HG03432 (cell line): ENCODE data around the gene C1orf52.

Experiments
- ATAC-seq: cut with Tn5 transposase; IDR thresholded peaks from one replicate; pipeline ENCODE4 v1.9.1; 2021; ENCODE audit warnings: mild to moderate bottlenecking, moderate library complexity; ENCODE audit not compliant: unreplicated experiment

The C1orf52 gene

DNA sequence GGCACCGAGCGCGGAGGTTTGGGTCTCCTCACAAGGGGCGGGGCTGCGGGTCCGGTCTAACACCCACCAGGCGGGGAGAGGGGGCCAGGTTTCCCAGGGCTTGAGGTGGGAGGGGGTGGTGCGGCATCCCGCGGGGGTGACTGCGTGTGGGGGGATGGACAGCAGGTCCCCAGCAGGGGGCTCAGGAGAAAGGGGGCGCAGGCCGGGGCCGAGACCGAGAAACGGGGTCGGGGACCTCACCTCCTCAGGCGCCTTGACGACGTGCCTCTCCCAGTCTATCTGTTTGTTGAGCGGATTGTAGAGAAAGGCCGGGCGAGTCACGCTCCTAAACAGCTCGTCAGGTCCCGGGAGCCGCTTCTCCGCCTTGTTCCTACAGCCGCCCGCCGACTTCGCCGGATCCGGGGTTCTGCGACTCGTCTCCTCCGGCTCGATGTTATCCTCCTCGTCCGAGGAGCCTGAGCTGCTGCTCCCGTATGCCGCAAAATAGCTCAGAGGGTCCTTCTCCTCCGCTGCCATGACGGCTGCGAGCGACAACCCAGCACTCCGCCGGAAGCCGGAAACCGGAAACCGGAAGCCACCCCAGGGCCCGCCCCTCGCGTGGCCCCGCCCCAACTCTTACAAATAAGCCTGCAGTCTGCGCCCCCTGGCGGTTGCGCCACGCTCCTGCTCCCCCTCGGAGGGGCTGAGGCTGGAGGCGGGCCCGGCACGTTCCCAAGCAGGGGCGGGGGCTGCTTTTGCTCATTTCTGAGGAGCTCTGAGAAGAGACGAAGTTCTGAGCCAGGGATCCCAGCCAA lies at the start of gene C1orf52:
Gene C1orf52, minus strand, starts transcription at position 545 of the 794 bp plus-strand sequence. Its CDS starts 29 bp downstream, at position 516.
- ATAC-seq, result peak; percentile 99

DNA sequence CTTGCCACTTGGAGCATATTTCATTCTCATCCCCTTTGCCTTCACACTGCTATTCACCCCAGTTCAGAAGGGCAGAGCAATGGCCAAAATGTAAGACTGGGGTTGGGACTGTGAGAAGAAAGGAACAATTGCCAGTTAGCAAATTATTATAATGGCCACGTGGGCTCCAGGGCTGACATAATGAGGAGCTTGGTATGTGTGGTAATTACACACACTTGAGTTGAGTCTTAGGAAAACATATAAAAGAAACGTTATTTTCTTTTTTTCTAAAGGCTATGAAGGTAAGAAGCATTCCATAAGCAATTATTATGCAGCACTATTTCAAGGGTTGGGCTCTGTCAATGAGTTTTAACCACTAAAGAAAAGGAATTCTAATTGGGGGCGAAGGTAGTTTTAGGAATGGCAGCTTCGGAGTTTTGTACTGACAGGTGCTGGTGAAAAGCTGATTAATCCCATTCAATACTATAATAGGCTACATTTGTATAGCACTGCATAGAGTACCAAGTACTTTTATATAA lies 49.4 kb upstream of the C1orf52 start:
- no peak for ATAC-seq

DNA sequence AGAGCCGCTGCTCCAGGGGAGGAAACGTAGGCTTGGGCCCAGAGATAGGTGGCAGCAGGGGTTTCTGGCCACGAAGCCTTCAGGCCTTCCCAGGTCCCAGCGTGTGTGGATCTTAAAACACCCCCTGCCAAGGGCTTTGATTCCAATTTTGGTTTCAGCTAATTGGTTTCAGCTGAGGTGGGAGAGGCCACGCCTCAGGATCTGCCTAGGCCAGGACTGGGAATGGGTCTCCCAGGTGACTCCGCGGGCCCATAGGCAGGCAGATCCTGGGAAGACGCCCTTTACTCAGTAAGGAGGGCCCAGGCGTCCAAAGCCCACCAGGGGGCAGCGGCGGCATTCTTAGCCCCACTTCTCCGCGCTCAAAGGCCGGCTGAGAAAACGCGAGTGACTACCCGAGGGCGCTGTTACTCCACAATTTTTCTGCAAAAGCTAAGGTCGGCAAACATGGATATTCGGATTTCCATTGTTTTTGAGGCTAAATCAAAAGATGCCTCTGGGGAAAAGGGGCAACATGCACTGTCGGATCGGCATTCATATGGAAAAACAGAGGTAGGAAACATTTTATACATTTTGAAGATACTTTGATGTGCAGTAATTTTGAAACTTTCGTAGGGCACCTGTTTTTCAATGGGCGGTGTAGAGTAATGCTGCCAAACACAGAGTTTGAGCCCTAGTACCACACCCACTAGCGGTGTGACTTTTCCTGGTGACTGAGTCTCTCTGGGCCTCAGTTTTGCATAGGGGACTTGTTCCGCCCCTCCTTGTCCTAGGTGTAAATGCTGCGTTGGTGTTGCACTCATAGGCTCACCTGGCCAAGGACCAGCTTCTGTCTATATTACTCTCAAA lies 48.7 kb upstream of the C1orf52 start:
- peak; percentile 94 for ATAC-seq

DNA sequence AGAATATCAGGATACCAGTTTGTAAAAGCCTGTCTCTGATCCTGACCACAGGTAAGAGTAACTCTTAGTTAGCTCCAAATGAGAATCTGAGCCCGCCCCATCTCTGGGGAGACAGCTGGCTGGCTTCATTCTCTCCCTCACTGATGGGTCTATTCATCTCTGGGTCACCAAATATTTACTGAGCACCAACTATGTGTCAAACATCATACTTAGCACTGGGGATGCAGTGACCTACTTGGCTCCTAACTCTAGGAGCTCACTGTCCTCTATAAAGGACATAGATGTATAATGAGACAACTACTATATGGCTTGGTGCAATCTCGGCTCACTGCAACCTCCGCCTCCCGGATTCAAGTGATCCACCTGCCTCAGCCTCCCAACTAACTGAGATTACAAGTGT lies 46.8 kb upstream of the C1orf52 start:
- no peak for ATAC-seq

DNA sequence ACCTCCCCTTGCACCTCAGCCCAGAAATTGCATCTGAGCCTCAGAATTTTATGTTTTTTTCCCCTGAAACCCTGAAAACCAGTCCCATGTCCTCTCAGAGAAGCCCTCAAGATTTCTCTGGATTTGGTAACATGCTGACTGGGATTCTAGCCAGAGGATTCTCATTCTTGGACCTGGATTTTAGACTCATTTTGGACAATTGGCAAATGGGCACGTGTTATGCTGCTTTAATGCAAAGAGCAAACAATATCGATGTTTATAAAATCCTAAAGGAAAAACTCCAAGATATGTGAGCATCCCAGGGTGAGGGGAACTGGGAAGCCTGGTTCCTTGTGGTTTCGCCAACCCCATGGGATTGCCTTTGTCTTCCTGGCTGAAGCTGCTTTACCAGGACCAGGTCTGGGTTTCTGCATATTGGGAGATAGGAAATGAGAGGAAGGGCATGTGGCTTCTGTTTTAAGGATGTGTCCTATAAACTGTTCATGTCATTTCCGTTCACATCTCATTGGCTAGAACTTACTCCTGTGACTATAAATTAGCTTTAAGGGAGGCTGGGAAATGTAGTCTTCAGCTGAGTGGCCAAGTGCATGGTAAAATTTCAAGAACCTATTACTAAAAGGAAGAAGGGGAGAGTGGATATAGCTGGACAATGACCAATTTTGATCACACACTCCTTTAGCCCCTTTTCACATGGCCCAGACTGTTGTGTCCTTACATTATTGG lies 44.1 kb upstream of the C1orf52 start:
- no peak for ATAC-seq

DNA sequence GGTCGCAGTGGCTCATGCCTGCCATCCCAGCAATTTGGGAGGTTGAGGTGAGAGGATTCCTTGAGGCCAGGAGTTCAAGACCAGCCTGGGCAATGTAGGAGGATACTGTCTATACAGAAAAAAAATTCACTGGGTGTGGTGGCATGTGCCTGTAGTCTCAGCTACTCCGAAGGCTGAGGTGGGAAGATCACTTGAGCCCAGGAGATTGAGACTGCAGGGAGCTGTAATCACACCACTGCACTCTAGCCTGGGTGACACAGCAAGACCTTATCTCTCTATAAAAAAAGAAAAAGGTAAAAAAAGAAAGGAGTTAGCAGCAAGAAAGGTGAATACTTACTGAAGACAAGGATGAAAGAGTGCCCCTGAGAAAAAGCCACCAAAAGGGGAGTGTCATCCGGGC lies 40.7 kb upstream of the C1orf52 start:
- no peak for ATAC-seq

DNA sequence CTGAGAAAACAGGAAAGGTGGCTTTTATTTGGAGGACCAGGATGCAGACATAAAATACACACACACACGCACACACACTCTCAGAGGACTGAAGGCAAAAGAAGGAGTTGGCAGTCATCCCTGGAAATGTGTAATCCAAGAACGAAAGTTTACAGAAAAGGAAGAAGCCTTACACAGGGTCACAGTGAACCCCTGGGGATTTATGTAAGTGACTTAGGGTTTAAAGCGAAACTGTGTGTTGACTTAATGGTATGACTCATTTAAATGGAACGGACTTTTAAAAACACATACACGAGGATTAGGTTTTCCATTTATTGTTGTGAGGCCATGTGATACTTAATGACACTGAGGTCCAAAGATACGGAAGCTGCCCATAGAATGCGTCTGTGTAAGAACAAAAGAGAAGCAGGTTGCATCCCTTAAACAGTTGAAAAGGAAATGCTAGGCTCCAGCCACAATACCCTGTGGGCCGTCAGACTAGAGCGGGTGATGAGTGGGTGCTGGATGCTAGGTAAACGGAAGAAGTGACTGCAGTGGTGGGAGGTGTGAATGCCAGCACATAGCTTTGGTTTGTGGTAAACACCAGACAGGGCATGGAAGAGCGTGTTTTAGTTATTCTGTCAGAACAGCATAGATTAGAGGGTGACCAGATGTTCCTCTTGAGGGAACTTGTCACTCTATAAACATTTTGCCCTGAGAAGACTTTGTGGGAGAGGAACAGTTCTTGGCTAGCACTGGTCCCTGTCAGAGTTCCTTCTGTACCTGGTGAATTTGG lies 38.6 kb upstream of the C1orf52 start:
- peak; percentile 97 for ATAC-seq

DNA sequence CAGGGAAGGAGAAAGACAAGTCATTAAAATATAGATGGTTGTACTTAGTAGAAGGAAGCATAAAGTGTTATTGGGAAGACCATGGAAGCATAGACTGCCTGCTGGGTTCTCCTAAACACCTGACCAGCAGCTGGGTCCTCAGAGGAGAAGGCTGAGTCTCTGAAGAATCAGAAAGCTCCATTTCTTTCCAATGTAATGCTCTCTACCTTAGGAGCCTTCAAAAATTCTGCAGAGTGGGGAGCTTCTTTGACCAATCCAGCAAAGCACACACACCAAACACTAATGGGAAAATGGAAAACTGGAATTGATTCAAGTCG lies 38.0 kb upstream of the C1orf52 start:
- ATAC-seq, result no peak

DNA sequence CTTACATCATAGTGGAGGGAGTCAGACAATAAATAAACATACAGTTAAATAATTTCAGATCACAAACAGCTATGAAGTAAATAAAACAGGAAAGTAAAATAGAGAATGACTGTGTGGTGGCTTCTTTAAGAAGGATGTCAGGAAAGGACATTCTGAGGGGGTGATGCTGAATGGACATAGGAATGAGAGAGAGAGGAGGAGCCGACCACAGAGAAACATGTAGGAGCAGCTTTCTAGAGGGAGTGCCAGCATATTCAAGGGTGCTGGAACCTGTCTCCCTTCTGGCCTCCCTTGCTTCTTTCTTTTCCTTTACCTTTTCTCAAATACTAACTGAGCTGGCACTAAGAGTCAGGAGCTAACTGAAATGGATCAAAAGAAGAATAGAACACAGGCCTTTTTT lies 37.5 kb upstream of the C1orf52 start:
- no peak for ATAC-seq

DNA sequence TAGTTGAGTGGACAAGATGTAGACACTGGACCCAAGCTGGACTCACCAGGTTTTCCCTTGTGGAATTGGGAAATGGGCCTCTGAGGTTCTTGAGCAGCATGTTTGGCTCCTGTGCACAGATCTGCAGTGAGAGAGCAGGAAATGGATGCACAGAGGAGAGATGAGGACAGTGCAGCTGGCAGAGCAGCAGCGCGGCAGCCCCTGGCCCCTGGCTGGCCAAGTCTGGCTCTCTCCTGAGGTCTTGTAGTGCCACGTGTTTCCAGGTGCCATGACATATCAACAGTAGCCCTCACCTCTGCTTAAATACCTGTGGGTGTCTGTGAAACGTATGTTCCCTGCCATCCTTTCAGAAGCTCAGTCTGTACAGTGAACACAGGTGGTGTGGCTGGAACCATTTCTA lies 36.2 kb upstream of the C1orf52 start:
- no peak for ATAC-seq

DNA sequence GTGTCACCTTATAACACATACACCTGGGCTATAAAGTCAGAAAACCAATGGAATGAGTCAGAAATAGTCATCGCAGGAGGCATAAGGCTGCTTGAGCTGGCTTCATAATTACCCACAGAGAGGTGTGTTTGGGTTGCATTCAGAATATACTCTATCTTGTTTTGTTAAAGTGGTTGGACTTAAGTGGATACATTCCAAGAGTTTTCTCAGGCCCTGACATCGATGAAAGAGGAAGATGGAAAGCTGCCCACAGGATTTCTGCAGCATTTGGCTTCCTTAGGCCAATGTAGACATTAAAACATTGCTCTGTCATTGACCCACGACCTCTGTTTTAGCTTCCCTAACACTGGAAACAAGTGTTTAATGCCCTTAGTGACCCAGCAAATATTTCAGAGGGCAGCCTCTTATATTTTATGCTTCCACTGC lies 35.6 kb upstream of the C1orf52 start:
- no peak for ATAC-seq

DNA sequence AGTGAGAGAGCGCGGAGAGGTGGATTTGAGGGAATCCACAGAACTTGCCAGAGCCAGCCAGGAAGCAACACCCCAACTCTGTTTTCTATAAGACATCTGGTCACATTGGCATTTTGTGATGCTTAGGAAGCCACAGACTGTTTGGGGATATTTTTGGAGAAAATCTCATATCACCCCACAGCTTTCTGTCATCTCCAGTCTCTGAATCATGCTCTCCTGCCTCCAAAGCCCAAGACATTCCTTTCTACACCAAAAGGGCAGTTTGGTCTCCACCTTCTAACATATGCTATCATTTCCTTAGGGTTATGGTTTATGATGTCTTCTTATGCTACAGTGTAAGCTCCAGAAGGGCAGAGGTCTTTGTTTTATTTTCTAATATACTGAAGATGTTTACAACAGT lies 31.4 kb upstream of the C1orf52 start:
- ATAC-seq, result no peak

DNA sequence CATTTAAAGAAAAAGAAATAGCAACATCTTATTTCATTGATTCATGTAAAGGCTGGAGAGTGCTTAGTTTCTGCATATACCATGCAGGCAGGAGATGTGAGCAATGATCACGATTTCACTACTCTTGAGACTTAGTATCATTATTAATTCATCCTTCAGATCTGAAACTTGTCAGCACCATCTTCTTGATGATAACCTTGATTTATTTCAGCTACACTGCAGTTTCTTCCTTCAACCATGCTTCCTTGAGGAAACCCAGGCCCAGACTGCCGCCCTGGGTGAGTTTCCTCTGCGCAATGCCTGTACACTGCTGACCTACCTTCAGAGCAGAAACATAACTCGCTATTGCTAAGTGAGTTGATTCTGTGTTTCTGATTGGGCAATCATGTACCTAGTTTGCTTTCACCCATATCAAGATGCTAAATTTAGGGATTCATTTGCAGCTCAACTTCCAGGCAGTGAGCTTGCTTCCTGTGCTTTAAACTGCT lies 30.4 kb upstream of the C1orf52 start:
- ATAC-seq, result no peak

DNA sequence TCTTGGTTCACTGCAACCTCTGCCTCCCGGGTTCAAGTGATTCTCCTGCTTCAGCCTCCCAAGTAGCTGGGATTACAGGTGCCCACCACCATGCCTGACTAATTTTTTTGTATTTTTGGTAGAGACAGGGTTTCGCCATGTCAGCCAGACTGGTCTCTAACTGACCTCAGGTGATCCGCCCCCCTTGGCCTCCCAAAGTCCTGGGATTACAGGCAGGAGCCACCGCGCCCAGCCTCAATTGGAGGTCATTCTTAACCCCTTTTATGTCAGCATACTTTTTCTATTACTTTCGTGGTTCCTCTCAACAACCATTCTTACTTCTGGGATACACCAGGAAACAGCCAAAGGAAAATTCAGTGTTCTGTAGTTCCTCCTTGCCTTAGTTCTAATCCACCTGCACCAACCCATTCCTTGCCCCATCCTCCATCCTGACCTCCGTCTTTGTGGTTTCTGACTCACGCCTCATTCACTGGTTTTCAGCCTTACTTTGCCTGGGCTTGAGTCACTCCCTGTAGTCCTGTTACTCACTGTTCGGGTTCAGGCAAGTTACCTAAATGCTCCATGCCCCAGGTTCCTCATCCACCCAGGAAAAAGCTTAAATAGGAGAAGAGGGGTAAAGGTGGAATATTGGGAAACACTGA lies 29.9 kb upstream of the C1orf52 start:
- ATAC-seq, result no peak

DNA sequence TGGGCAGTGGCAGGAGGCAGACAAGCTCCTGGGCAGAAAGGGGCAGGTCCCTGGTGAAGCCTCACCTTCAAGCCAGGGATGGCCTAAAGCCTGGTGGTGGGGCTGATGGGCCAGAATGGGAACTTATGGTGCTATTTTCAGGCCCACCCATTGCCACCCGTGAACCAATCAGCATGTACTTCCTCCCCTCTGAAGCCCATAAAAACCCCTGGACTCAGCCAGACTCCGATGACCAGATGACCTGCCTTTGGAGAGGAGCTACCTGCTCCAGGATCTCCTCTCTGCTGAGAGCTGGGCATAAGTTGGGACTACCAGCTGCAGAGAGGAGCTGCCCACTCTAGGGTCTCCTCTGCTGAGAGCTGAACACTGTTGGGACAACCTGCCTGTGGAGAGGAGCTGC lies 24.7 kb upstream of the C1orf52 start:
- no peak for ATAC-seq

DNA sequence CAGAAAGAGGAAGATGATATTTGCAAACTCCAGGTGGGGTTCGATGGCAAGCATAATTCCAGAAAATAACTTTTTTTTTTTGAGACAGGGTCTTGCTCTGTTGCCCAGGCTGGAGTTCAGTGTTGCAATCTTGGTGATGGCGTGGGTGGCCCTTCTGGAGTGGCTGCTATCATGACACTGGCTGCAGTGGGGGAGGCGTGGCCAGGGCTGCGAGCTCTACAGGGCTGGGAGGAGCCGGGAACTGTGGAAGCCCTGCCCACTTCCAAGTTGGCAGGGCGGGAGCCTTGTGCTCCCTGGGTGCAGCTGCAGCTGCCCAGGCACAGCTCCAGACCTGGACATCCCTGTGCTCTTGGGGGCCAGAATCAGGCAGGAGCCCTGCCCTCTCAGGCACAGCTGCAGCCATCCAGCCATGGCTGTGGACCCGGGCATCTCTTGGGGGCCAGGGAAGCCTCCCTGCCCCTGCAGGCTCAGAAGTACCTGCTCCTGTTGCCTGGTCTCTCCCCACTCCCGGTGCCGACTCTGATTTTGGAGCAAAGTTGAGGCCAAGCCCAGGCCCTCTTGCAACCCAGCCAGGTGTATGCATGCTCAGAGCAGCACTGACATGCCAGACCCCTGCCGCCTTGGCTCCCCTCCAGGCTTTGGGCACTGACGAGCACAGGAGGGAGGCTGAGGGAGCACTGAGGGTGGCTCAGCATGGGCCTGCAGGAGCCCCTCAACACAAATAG lies 24.2 kb upstream of the C1orf52 start:
- ATAC-seq, result no peak

DNA sequence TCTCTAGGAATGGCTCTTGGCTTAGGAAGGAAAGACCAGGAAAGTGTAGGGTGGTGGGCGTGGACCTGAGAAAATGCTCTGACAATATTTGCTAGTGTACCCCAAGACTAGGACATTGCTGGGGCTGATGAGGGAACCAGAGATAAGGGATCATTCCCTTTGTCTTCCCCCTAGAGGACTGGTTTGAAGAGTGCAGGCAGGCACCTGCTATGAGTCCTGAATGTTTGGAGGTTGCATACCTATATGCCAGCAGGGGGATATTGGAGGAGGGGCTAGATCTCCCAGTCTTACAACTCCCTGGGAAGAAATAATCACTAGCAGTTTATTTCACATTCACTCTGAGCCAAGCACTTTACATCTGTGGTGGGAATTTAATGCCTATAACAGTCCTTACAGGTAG lies 23.0 kb upstream of the C1orf52 start:
- no peak for ATAC-seq

DNA sequence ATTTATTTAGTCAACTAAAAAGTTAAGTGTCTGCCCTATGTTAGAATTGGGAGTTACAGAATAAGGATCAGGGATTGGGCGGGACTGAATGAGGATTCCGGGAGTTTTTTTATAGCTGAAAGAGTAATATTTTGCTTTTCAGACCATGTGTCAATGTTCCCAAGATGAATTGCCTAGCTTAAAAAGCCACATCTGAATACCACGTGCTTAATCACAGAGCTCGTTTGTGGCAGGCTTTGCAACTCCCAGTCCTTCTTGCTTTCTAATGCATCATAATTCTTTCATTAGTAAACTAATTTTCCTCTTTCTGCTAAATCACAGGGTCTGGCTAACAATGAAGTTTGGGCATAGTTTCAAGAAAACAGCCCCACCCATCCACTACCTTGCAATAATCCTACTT lies 21.2 kb upstream of the C1orf52 start:
- ATAC-seq, result no peak

DNA sequence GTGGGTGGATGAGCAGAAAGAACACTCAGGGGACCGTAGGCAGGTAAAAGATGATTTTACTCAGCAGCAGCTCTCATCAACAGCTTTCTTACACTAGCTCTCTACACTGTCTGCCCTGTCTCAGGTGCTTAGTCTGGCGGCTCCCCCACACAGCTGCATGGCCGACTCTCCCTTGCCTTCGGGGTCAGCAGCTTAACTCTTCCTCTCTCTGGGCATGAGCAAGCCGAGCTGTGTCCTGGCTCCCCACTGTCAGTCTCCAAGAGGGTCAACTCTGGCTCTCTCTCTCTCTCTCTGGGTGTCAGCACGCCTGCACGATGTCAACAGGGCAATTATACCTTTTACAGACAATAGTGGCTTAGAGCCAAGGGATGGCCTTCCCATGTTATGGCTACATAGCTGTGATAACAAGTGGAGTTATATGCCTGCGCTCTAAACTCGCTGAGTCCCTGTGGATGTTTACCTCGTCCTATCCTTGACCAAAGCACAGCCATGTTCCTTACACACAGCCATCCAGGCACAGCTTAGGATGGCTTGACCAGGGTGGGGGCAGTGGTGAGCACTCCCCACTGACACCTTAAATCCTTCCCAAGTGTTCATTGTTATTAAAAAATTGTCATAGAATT lies 20.1 kb upstream of the C1orf52 start:
- no peak for ATAC-seq
